Loucy (cell line): ENCODE measurements around the gene MYOM1.

Experiments
- CTCF ChIP-seq: fragments of 200-600 bp; sonication (generic); conservative IDR thresholded peaks from 2 replicates; pipeline ENCODE4 v1.5.1; 2014; ENCODE audit warnings: mild to moderate bottlenecking, antibody characterized with exemption, low read length
- EZH2phosphoT487 ChIP-seq: fragments of 200-600 bp; IDR thresholded peaks from 2 replicates; pipeline ENCODE4 v1.6.1; 2018; ENCODE audit warnings: antibody characterized with exemption, mild to moderate bottlenecking, moderate library complexity, borderline replicate concordance

- TF ChIP-seq CTCF (no peak), EZH2phosphoT487 (no peak)
Observed at GRCh38 chr18:3235846-3236245, 16.1 kb upstream of the MYOM1 start.
